Measurements from ENCODE around the gene SRL.
A peak's percentile ranks its signal among the peaks of the same experiment; 100 is the strongest.

Gene SRL

DNA sequence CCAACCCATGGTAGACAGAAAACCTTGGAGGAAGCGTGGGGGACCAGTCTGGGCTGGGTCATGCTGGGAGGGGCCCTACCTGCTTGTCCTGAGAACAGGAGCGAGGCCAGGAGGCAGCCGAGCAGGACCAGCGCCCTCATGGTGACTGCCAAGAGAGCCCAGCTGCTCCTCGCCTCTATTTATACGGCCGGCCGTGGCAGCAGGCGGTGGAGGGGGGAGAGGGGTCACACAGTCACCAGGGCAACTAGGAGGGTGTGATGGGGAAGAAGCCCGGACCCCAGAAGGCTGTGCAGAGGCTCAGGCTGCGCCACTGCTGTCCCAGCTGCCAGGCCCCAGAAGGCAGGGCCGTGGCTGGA lies at the start of gene SRL:
TSS of gene SRL (minus strand) at position 153 of the 356 bp plus-strand sequence. CDS start at position 140, 13 bp downstream.
- DNase-seq (ENCODE audit: low read depth), result no peak

DNA sequence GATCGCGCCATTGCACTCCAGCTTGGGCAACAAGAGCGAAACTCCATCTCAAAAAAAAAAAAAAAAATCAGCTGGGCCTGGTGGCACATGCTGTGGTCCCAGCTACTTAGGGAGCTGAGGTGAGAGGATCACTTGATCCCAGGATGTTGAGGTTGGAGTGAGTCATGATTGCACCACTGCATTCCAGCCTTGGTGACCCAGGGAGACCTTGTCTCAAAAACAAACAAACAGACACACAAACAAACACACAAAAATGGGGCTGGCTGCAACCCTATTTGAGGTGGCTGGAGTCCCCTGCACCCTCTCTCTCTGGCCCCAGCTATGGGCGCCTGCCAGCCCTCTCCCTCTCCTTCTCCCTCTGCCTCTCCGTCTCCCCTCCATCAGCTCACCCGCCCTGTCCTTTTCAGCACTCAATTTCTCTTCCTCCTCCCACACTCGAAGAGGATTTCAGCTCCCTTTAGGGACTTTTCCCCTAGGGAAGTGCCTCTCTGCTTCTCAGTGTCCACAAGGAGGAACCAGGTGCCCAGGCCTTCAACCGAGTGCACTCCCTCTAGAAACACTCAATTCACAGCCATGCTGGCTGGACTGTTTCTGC lies 48.5 kb upstream of the SRL start:
- DNase-seq (ENCODE audit: low read depth), result no peak

DNA sequence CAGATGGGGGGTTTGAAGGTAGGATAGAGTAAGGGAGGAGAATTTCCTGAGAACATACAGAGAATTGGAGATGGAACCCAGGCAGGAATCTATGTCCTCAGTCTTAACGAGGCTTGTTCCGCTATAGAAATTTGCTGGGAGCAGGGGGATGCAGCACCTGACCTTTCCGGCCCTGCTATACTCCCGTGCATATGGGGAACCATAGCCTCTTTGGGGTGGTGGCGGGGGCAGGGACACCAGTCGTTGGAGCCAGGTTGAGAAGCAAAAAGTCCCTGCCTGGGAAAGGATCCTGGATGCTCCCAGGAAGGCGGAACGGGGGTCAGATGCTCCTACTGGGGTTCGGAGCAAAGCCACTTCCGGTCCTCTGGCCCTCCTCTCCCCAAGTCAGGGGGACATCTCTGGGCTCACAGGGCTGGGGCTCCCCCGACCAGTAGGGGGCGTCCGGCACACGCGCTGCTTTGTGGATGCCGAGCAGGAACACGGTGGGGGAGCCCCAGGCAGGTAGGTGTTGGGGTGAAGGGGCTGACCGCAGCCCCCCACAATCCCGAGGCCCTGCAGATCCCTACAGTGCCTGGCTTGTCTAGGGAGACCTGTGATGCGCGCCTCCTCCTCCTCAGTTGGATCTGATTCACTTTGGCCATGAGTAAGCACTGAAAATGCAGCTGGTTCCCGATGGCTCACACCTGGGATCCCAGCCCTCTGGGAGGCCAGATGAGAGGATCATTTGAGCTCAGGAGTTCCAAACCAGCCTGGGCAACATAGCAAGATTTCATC lies 46.5 kb upstream of the SRL start:
- peak; percentile 68 for DNase-seq (ENCODE audit: low read depth)

GRCh38 chr16:4285167-4285566 lies 43.3 kb upstream of the SRL start:
- no peak for DNase-seq (ENCODE audit: low read depth)

DNA sequence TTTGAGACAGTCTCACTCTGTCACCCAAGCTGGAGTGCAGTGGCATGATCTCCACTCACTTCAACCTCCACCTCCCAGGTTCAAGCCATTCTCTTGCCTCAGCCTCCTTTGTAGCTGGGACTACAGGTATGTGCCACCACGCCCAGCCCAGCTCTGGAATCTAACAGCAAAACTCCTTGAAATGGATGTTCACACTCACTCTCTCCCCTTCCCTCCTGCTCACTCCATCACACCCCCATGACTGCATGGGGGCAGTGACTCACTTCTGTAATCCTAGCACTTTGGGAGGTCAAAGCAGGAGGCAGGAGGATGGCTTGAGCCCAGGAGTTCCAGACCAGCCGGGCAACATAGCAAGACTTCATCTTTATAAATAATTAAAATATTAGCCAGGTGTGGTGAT lies 42.1 kb upstream of the SRL start:
- no peak for DNase-seq (ENCODE audit: low read depth)

GRCh38 chr16:4283441-4283840 lies 41.6 kb upstream of the SRL start:
- DNase-seq (ENCODE audit: low read depth), result no peak

DNA sequence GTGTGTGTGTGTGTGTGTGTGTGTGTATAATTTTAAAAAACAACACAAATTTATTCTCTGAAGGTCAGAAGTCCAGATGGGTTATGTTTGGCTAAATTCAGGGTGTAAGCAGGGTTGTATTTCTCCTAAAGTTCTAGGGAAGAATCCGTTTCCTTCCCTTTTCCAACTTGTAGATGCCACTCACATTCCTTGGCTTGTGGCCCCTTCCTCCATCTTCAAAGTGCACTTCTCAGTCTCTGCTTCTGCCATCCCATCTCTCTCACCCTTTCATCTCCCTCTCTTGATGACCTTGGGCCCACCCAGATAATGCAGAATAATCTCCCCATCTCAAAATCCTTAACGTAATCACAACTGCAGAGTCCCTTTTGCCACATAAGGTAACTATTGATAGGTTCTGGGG lies 38.7 kb upstream of the SRL start:
- DNase-seq (ENCODE audit: low read depth), result no peak

DNA sequence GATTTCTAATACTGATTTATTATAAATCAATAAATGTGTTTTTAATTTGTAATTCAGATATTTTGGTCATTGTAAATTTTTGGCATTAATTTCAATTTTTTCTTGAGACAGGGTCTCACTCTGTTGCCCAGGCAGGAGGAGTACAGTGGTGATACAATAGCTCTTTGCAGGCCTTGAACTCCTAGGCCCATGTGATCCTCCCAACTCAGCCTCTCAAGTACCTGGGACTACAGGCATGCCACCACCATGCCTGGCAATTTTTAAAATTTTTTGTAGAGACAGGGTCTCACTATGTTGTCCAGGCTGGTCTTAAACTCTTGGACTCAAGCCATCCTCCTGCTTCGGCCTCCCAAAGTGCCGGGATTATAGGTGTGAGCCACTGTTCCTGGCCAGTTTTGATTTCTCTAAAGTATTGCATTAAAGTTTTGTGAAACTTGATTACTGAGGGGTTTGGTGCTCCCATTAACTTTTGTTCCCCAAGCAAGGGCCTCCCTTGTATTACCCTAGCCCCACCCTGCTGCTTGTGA lies 36.2 kb upstream of the SRL start:
- DNase-seq (ENCODE audit: low read depth), result no peak

- no peak for DNase-seq (ENCODE audit: low read depth)
These were observed 34.0 kb upstream of the SRL start for GRCh38 chr16:4275861-4276260.

DNA sequence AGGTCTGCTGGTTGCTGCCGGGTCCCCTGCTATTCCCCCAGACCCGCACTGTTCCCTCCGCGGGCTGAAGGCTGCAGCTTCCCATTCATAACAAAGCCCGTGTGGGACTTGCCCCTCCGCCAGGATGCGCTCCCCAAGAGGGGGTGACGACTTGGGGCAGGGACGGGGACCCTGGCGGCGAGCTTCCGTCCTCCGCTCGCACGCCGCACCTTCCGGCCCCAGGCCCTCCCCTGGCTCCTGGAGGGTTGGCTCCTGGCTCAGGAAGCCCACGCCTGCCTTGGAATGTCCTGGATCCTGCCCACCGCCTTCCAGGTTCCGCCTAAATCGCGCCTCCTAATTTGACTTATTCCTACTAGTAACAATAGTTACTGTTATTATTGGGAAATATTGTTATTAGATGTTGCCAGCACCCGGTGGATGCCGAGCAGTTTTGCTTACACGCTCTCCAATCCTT lies 32.0 kb upstream of the SRL start:
- DNase-seq (ENCODE audit: low read depth), result peak; percentile 24

GRCh38 chr16:4272114-4272956 lies 30.5 kb upstream of the SRL start:
- no peak for DNase-seq (ENCODE audit: low read depth)

- DNase-seq (ENCODE audit: low read depth), result peak; percentile 88
These were observed 29.6 kb upstream of the SRL start for GRCh38 chr16:4271176-4272113.

- DNase-seq (ENCODE audit: low read depth), result no peak
These were observed 28.7 kb upstream of the SRL start for GRCh38 chr16:4270595-4270994.

GRCh38 chr16:4270091-4270490 lies 28.2 kb upstream of the SRL start:
- DNase-seq (ENCODE audit: low read depth), result no peak

GRCh38 chr16:4266372-4266771 lies 24.5 kb upstream of the SRL start:
- DNase-seq (ENCODE audit: low read depth), result no peak

GRCh38 chr16:4265676-4266075 lies 23.8 kb upstream of the SRL start:
- no peak for DNase-seq (ENCODE audit: low read depth)

- no peak for DNase-seq (ENCODE audit: low read depth)
These were observed 22.7 kb upstream of the SRL start for GRCh38 chr16:4264546-4264945.

DNA sequence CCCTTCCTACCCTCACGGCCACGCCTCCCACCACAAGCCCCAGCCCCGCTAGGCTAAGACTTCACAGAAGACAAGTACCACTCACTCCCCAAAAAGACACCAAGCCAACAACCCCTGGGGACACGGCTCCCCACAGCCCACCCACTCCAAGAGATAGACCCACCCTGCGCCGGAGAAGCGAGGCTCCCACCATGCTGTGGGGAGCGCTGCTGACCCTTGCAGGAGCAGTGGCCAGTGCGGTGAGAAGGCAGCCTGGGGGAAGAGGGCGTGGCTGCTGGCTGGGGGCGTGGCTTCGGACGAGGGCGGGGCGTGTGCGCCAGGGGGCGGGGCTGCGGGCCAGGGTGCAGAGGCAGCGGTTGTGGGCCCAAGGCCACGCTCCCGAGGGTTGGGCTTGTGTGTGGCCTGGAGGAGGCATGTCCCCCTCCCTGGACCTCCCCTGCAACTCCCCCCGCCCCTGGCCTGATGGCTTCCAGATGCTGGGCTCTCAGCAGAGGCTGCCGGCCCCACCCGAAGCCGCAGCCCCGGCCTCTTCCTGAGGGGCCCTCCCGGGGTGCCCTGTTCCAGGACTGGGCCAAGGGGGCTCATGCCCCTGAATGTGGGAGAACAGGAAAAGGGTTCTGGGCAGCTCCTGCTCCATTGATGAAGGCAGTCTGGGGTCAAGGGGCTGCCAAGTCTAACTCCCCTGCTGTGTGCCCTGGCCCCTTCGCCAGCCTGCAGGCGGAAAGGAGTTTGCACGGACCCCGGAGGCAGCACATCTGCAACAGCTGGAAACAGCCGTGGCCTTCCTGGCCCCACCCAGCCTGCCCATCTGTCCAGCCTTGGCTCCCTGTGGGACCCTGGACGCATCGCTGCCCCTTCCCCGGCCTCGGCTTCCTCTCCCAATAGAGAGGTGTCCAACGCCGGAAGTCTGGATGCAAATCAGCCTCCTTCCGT lies 21.9 kb upstream of the SRL start:
- no peak for DNase-seq (ENCODE audit: low read depth)

- DNase-seq (ENCODE audit: low read depth), result no peak
These were observed 20.5 kb upstream of the SRL start for GRCh38 chr16:4262303-4262835.

DNA sequence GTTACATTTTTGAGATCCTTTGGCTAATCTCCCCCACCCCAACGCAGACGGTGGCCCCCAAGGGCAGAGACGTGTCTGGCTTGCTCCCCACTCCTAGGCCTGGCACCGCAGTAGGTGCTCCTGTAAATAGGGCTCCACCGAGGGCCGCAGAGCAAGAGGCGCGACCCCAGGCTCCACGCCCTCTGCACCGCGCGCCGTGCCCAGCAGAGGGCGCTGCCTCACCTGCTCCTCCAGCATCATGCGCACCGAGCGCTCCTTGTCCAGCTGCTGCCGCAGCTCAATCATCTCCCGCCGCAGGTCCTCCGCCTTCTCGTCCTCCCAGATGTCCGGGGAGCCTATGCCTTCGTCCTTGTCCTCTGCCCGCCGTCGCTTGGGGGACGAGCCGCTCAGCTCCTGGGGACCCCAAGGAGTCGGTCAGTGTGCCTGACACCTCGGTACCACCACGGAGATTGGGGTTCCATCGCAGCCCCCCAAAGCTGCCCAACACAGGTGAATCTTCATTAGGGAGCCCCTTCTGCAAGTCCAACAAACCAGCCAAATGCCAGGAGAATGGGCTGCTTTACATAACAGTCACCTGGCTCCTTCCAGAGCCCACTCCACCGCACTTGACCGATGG lies 19.8 kb upstream of the SRL start:
- DNase-seq (ENCODE audit: low read depth), result no peak

Data from stimulated activated CD4-positive, alpha-beta T cell treated with anti-CD3 and anti-CD28 coated beads, Interleukin-2, amount 100 ng/mL, for 4 hours (primary cell).